Vagina (tissue), 2 donors: ENCODE results near the gene CCSER1.

Source experiments
- POLR2A ChIP-seq, 2 donors: fragments of 450-650 bp; IDR thresholded peaks; one replicate each; pipeline ENCODE4 v1.6.1; 2017; ENCODE audit warnings: antibody characterized with exemption in 2 of 2, mild to moderate bottlenecking in 2 of 2, moderate library complexity in 2 of 2
- POLR2AphosphoS5 ChIP-seq, 2 donors: sonication (generic); formaldehyde crosslinking; IDR thresholded peaks; one replicate each; pipeline ENCODE4 v1.9.0; 2017; ENCODE audit warnings: antibody characterized with exemption in 2 of 2, mild to moderate bottlenecking in 2 of 2, low read depth in 1 of 2; ENCODE audit not compliant: insufficient read depth in 1 of 2
- TF ChIP-seq, protein P1 (sequence below), 3 experiments: fragments of 450-650 bp in 2 of 3; fragments of 200-600 bp in 1 of 3; sonication (generic) in 1 of 3; IDR thresholded peaks; one replicate each; pipeline ENCODE4 v1.5.1; 2017 to 2019; ENCODE audit warnings: antibody characterized with exemption in 3 of 3, mild to moderate bottlenecking in 2 of 3, moderate library complexity in 2 of 3

DNA sequence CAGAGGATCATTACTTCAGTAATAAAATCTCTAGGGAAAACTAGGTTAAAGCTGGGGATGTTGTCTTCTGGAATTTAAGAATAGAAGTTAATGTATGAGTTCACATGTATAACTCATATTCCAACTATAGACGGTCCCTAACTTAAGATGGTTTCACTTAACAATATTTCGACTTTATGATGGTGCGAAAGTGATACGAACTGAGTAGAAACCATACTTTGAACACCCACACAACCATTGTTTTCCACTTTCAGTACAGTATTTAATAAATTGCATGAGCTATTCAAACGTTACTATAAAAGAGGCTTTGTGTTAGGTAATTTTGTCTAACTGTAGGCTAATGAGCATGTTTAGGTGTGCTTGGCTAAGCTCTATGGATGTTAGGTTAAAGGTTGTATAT lies 38.7 kb downstream of the CCSER1 start:
- TF ChIP-seq POLR2A (IDR thresholded peaks at IDR 0.05) (no peak), POLR2AphosphoS5 (IDR thresholded peaks at IDR 0.05; ENCODE audit: insufficient read depth in 1 of 2, low read depth in 1 of 2) (no peak)
- TF ChIP-seq, protein P1, sequence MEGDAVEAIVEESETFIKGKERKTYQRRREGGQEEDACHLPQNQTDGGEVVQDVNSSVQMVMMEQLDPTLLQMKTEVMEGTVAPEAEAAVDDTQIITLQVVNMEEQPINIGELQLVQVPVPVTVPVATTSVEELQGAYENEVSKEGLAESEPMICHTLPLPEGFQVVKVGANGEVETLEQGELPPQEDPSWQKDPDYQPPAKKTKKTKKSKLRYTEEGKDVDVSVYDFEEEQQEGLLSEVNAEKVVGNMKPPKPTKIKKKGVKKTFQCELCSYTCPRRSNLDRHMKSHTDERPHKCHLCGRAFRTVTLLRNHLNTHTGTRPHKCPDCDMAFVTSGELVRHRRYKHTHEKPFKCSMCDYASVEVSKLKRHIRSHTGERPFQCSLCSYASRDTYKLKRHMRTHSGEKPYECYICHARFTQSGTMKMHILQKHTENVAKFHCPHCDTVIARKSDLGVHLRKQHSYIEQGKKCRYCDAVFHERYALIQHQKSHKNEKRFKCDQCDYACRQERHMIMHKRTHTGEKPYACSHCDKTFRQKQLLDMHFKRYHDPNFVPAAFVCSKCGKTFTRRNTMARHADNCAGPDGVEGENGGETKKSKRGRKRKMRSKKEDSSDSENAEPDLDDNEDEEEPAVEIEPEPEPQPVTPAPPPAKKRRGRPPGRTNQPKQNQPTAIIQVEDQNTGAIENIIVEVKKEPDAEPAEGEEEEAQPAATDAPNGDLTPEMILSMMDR (IDR thresholded peaks at IDR 0.05): no peak
